Measurements from ENCODE around the gene DUSP8.
A peak's percentile ranks its signal among the peaks of the same experiment; 100 is the strongest.

The DUSP8 gene

GRCh38 chr11:1564535-1565172, 7.4 kb downstream of the DUSP8 start:
- DNase-seq: peak; percentile 38

DNA sequence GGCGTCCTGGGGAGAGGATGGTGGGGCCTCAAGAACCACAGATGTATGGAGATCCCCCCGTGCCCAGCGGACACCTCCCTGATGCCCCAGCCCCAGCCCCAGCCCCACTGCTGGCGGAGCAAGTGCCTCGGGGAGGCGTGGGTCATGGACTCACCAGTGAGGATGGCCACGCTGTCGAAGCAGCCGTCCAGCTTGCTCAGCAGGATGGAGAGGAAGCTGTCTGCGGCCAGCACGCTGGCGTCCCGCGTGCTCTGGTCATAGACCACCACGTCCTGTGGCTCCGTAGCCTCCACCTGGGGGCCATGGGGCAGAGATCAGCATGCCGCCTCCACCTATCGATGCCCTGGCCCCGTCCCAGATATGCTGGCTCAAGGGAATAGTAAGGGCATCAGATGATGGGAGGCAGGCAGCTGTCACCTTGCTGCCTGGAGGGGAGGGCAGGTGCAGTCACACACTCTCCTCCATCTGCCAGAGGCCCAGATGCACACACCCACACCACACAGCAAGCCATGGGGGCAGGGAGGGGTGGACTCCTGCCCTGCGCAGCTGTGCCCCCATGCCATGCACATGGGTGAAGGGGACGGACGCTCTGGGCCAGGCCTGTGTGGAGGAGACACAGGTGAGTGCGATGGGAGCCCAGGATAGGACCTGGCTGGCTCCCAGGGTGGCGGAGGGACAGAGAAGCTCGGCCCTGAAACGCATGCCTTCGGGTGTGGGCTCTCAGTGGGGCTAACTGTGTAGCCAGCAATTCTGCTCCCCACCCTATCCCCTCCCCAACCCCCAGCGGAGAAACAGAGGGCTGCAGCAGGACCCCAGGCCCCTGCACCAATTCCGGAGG, 8.2 kb downstream of the DUSP8 start:
- no peak for DNase-seq

DNA sequence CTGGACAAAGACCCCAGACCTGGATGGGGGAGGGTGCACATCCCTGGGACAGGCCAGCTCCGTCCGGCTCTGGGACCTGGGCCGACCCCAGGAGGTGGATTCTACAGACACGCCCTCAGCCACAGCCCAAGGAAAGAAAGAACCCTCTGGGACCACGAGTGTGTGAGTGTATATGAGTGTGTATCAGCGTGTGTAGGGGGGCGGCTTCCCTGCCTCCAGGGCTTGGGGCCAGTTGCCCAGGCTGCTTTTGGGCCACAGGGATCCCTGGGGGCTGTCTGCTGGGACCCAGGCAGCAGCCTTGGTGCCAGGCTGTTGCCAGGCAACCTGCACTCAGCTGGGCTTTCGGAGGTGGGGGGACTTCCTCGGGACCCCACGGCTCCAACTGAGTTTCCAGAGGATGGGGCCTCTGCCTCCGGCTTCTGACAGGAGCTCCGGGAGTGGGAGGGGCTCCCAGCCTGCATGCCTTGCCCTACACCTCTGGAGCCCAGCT, 8.9 kb downstream of the DUSP8 start:
- DNase-seq: no peak

- no peak for DNase-seq
Observed at GRCh38 chr11:1562469-1563148, 9.5 kb downstream of the DUSP8 start.

DNA sequence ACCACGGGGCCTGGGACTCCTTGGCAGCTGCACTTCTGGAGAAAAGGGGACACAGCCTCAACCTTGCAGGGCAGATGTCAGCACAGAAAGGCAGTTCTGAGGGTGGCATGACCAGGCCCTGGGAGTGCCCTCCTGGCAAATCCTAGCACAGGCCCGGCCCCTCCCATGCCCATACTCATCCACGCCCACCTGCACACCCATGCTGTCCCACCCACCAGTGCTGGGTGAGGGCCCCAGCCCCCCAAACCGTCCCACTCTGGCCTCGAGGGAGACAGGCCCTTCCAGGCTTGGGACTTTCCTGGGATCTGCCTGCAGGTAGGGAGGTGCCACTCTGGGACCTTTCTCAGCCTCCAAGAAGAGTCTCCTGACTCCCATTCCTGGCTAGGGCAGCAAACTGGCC, 10.1 kb downstream of the DUSP8 start:
- no peak for DNase-seq

DNA sequence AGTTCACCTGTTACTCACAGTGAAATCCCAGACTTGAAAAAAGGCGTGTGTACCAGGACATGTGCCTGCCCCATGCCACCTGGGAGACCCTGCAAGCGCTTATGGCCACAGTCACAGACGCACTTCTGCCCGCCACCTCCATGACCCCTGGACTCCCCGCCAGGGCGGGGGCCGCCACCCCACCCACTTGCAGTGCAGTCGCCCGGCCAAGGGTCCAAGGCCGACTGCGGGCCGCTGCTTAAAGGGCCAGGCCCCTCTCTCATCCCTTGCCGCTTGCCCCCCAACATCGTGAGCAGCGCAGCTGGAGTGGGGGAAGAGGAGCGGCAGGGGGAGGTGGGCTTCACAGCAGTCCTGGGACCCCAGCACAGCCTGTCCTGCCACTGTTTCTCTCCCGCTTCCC, 10.8 kb downstream of the DUSP8 start:
- DNase-seq: no peak

- no peak for DNase-seq
Observed at GRCh38 chr11:1560649-1561251, 11.3 kb downstream of the DUSP8 start.

DNA sequence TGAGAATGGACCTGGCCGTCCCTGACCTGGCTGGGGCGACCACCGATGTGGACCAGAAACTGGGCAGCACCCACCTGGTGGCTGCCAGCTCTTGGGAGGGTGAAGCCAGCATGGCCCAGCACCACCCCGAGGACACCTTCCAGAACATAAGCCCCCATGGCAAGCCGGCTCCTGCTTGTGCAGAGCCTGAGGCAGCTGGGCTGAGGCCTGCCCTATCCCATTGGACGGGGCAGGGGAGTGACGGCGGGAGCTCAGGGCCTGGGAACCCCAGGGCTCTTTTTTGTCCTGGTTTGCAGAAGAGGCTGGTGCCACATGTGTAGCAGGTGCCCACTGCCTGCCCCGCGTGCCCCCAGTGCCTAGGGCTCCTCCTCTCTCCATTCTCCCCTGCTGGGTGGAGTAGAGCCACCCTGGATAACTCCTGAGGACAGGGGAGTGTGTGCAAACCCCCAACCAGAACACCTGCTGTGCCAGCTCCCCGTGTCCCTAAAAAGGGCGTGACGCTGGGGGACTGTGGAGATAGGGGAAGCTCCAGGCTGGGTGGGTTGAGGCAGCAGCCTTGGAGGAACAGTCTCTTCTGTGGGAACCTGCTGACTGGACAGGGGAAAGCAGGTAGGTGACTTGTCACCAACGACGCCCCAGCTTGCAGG, 11.9 kb downstream of the DUSP8 start:
- DNase-seq: no peak

- no peak for DNase-seq
Observed at GRCh38 chr11:1559111-1559951, 12.7 kb downstream of the DUSP8 start.

- no peak for DNase-seq
Observed at GRCh38 chr11:1558775-1559110, 13.3 kb downstream of the DUSP8 start.

DNA sequence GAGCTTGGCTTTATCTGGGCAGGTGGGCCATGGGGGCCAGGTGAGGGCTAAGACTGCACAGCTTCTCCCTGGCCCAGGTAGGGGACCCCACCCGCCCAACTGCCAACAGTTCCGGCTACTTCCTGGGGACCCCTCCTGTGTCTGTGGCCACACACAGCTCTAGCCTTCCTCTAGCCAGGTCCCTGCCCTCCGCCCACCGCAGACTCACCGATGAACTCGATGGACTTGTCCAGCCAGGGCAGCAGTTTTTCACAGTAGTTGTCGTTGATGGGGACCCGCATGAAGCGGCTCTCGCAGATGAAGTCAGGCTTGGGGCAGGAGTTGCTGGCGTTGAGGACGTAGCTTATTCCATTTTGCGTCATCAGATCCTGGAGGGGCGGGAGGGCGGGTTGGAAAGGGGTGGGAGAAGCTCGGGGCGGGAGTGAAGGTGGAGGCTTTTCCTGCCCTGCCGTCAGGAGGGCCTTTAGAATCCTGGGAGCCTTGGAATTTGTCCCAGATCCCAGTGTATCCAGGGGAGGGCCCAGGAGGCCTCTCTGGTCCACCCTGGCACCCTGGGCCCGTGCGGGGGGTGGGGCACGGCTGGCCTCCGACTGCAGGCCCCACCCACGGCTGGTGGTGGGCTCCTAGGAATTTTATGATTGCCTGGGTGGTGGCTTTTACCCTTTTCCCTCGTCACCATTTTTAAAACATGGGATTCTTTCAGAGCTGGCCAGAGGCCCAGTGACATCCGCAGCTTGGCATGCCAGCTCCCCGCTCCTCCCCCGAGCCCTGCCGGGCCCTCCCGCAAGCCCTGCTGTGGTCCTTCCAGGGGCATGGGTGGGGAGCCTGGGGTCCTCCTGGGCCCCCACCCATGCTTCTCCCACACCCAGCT, 13.9 kb downstream of the DUSP8 start:
- DNase-seq: no peak

DNA sequence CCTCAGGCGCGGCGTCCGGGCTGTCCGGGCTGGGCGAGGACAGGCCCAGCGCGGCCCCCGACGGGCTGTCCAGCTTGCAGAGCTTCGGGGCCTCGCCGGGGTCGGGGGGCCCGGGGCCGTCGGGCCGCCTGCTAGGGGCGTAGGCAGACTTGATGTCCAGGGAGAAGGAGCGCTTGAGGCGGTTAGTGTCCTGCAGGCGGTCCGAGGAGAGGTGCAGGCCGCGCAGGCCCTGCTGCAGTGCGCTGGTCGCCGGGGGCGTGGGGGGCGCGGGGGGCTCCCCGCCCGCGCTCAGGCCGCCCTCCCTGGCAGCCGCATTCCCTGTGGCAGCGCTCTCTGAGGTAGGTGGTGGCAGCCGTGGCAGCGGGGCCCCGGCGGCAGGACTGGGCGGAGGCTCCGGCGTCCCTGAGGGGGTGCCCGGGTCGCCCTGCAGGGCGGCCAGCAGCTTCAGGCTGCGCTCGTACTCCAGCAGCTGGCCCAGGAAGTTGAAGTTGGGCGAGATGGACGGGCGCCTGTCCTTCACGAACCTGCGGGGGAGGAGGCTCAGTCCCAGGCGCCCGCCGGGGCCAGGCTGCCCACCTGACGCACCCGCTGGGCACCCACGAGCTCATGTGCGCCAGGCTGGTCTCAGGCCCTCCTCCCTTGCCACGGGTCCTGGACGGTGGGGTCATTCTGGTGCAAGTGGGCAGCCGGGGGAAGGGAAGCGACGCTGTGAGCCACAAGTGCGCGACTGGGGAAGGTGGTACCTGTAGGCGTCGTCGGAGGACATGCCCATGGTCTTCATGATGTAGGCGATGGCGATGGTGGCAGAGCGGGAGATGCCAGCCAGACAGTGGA, 14.8 kb downstream of the DUSP8 start:
- DNase-seq: no peak

- no peak for DNase-seq
Observed at GRCh38 chr11:1556278-1556902, 15.7 kb downstream of the DUSP8 start.

DNA sequence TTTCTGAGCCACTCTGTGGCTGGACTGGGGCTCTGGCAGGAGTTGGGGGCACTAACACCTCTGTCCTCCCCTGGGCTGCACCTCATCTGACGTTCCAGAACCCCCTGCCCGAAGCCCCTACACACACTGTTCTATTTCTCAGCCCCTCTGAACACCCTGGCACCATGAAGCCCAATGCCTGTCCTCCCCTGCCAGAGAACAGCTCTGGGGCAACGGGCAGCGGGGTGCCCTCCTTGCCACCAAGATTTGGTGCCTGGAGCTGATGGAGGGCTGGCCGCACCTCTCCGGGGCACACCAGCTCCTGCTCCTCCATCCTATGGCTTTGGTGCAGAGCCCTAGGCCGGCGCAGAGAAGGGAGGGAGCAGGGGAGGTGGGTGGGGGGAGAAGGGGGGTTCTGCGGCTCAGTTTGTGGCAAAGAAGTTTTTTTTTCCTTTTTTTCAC, 16.3 kb downstream of the DUSP8 start:
- no peak for DNase-seq

DNA sequence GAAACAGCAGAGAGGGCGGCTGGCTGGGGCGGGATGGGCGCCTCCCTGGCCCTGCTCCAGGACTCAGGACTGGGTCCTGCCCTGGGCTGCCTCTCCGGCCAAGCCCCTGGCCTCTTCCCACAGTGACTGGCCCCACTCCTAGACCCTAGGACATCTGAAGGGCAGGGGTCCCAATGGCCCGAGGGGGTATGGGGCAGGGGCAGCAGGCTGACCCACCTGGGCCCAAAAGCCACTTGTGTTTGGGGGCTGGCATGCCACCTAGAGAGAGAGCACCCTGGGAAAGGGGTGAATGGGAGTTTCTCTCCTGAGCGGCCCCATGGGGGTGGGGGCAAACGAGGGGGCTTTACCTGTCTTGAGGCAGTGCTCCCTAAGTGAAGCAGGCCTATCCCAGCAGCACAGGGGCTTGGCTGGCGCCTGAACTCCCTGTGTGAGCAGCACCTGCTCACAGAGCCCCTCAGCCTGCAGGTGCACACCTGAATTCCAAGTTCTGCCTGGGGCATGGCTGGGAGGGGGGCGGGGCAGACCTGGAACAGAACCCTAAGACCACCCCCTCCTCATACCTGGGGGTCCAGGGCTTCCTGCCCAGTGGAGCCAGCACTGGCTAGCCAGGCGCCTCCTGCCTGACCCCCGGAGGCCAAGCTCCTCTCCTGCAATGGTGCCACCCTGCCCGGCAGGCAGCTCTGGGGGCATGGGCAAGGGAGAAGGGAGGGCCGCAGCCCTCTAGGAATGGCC, 16.9 kb downstream of the DUSP8 start:
- DNase-seq: no peak

DNA sequence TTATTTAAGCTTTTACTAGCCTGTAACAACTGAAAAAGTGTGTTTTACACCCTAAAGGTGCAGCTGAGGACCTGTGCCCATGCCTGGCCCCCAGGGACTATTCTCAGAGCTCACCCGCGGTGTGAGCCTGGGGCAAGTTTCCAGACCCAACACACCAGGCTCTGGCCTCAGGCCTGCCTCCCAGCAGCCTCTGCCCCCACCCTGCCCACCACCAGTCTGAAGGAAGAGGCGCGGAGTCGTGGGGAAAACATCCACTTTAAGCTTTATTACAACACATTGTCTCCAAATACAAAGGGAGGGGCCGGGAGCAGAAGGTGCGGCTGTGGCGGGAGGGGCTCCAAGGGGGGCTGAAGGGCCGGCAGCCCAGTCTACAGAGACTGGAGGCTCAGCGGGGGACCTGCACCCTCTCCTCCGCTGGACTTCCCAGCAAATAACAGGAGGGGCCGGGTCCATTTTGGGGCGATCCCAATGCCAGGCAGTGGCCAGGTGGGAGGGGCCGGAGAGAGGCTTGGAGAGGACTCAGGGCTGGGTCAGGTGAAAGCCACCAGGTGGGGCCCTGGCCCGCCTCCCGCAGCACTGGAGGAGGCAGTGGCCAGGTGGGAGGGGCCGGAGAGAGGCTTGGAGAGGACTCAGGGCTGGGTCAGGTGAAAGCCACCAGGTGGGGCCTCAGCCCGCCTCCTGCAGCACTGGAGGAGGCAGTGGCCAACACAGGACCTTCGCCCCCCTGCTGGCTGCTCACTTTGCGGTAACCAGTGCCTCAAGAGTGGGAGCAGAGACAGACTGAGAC, 18.1 kb downstream of the DUSP8 start:
- DNase-seq: no peak

DNA sequence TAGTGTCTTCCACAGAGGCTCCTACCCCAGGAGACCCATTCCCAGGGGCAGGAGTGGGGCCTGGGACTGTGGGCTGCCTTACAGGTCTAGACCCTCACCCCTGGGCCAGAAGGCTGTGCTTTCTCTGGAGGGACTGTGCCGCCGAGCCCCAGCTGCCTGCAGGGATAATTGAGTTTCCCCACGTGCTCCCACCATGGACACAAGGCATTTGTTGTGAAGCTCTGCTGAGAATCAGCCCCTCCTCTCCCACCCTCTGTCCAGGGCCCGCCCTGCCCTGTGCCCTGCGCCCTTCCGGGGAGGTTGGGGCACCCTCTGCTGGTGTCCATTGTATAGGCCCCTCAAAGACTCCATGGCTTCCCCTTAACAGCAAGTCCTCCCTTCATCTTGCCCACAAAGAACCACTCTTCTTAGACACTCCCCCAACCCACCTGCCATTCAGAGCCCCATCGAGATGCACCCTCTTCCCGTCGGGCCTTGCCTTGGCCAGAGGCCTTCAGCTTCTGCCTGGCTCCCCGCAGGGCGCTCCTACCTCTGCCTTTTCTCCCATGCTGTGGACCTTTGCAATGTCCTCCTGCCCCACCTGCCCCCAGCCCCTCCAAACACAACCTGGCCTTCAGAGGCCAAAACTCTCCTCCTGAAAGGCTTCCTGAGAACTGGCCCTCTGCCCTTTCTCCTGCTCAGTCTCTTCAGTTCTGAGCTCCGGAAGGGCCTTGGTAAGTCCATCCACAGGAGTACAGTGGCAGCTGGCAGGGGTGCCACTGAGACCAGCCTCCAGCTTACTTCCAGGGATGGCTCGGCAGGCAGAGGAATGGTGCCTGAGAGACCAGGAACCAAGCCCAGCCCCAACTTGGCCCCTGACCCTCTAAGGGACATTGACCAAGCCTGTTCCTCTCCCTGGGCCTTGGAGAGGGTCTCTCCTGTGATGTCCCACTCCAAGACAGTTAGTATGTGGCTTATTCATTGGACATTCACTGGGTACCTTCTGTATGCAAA, 22.4 kb downstream of the DUSP8 start:
- peak; percentile 7 for DNase-seq
